ENCODE results near the gene SFTPD. TPM values are rescaled to one million over a fixed set of nuclear protein-coding genes. Genes with fewer than 3 reads are reported as not detected.
A peak's percentile ranks its signal among the peaks of the same experiment; 100 is the strongest.
"Not testable (repeated sequence)": the region's sequence is repeated elsewhere in the genome, so short reads cannot be mapped to it uniquely, and the experiment has no call there.

The SFTPD gene
- total RNA-seq, 2 experiments from 2014 or later = not detected

- Mint-ChIP-seq H3K27me3 (peaks cover 12% of the 10 kb centered on the region), H3K4me1 (peaks cover 15% of the 10 kb centered on the region)
- H3K27ac Mint-ChIP-seq; POLR2A ChIA-PET; DNase-seq; H3K36me3 Mint-ChIP-seq (ENCODE audit: low read depth); intact Hi-C loops (cut with DNase I, micrococcal nuclease); ATAC-seq; H3K4me3 Mint-ChIP-seq; H3K9me3 Mint-ChIP-seq (ENCODE audit: low read depth): not testable (repeated sequence)
- CTCF ChIA-PET = interaction anchor here (0.6 to 3.2 kb wide), 3 partner anchors 10 to 277 kb away, joined by 3 to 11 read pairs (median 3); no protein-coding TSS in a partner anchor
Observed at GRCh38 chr10:79915838-79916237, 33.1 kb downstream of the SFTPD start.

GRCh38 chr10:79914512-79914911 is 34.4 kb downstream of the SFTPD start:
- intact Hi-C loops (cut with DNase I, micrococcal nuclease); H3K4me3 Mint-ChIP-seq; H3K9me3 Mint-ChIP-seq (ENCODE audit: low read depth); ATAC-seq; H3K27ac Mint-ChIP-seq; DNase-seq; H3K36me3 Mint-ChIP-seq (ENCODE audit: low read depth); POLR2A ChIA-PET: not testable (repeated sequence)
- Mint-ChIP-seq H3K4me1 (peaks cover 15% of the 10 kb centered on the region), H3K27me3 (peaks cover 17% of the 10 kb centered on the region)
- CTCF ChIA-PET = interaction anchor here (0.6 kb wide), 1 partner anchor 384 kb away, joined by 5 read pairs; no protein-coding TSS in a partner anchor

- CTCF ChIA-PET = no interaction called here
- H3K27me3 Mint-ChIP-seq = peaks cover 32% of the 10 kb centered on the region
- H3K4me3 Mint-ChIP-seq = no peak overlapping the region
- H3K27ac Mint-ChIP-seq = no peak overlapping the region
- H3K36me3 Mint-ChIP-seq (ENCODE audit: low read depth) = no peaks in the 10 kb centered on the region
- peaks cover 5% of the 10 kb centered on the region for H3K4me1 Mint-ChIP-seq
- ATAC-seq = no peak
- POLR2A ChIA-PET = no interaction called here
- intact Hi-C loops (cut with DNase I, micrococcal nuclease) = no loop called here
- H3K9me3 Mint-ChIP-seq (ENCODE audit: low read depth) = no peaks in the 10 kb centered on the region
- no peak for DNase-seq
Observed at GRCh38 chr10:79910836-79911235, 38.1 kb downstream of the SFTPD start.

GRCh38 chr10:79910344-79910743 is 38.6 kb downstream of the SFTPD start:
- peaks cover 4% of the 10 kb centered on the region for H3K4me1 Mint-ChIP-seq
- POLR2A ChIA-PET = no interaction called here
- CTCF ChIA-PET = no interaction called here
- ATAC-seq = no peak
- no peak for DNase-seq
- no peaks in the 10 kb centered on the region for H3K9me3 Mint-ChIP-seq (ENCODE audit: low read depth)
- no peak overlapping the region for H3K4me3 Mint-ChIP-seq
- intact Hi-C loops (cut with DNase I, micrococcal nuclease) = no loop called here
- no peak overlapping the region for H3K27ac Mint-ChIP-seq
- H3K36me3 Mint-ChIP-seq (ENCODE audit: low read depth) = no peaks in the 10 kb centered on the region
- H3K27me3 Mint-ChIP-seq = peaks cover 34% of the 10 kb centered on the region

GRCh38 chr10:79905322-79906314 is 43.3 kb downstream of the SFTPD start:
- H3K27me3 Mint-ChIP-seq = peaks cover 49% of the 10 kb centered on the region
- DNase-seq = peak; percentile 35
- no peaks in the 10 kb centered on the region for H3K9me3 Mint-ChIP-seq (ENCODE audit: low read depth)
- ATAC-seq = peak; percentile 63
- ChIA-PET POLR2A (no interaction called here), CTCF (interaction anchor here (0.6 kb wide), 1 partner anchor 14 kb away, joined by 3 read pairs; no protein-coding TSS in a partner anchor)
- no peak overlapping the region for H3K27ac Mint-ChIP-seq
- intact Hi-C loops (cut with DNase I, micrococcal nuclease) = no loop called here
- no peaks in the 10 kb centered on the region for H3K36me3 Mint-ChIP-seq (ENCODE audit: low read depth)
- H3K4me3 Mint-ChIP-seq = peak overlapping the region; percentile 80
- H3K4me1 Mint-ChIP-seq = peaks cover 15% of the 10 kb centered on the region

GRCh38 chr10:79904671-79905321 is 44.1 kb downstream of the SFTPD start:
- Mint-ChIP-seq H3K9me3 (ENCODE audit: low read depth) (no peaks in the 10 kb centered on the region), H3K4me1 (peaks cover 15% of the 10 kb centered on the region), H3K27me3 (peaks cover 50% of the 10 kb centered on the region), H3K27ac (no peak overlapping the region), H3K4me3 (peak overlapping the region; percentile 80), H3K36me3 (ENCODE audit: low read depth) (no peaks in the 10 kb centered on the region)
- ATAC-seq (peak; percentile 90), DNase-seq (peak; percentile 74)
- ChIA-PET CTCF (interaction anchor here (0.6 kb wide), 1 partner anchor 15 kb away, joined by 3 read pairs; no protein-coding TSS in a partner anchor), POLR2A (no interaction called here)
- intact Hi-C loops (cut with DNase I, micrococcal nuclease) = no loop called here

- H3K27ac Mint-ChIP-seq; CTCF ChIA-PET; intact Hi-C loops (cut with DNase I, micrococcal nuclease): not testable (repeated sequence)
Observed at GRCh38 chr10:79901571-79901970, 47.3 kb downstream of the SFTPD start.

GRCh38 chr10:79898597-79899325 is 50.1 kb downstream of the SFTPD start:
- POLR2A ChIA-PET = no interaction called here
- Mint-ChIP-seq H3K4me1 (peaks cover under 1% of the 10 kb centered on the region), H3K4me3 (no peak overlapping the region), H3K27me3 (peaks cover 26% of the 10 kb centered on the region), H3K27ac (no peak overlapping the region), H3K9me3 (ENCODE audit: low read depth) (no peaks in the 10 kb centered on the region), H3K36me3 (ENCODE audit: low read depth) (no peaks in the 10 kb centered on the region)
- intact Hi-C loops (cut with DNase I, micrococcal nuclease) = no loop called here
- ATAC-seq (no peak), DNase-seq (no peak)
- CTCF ChIA-PET = no interaction called here

More at GRCh38 chr10:79901571-79901970, 47.3 kb downstream of the SFTPD start:
- POLR2A ChIA-PET; ATAC-seq; H3K9me3 Mint-ChIP-seq (ENCODE audit: low read depth); H3K36me3 Mint-ChIP-seq (ENCODE audit: low read depth); DNase-seq; H3K4me3 Mint-ChIP-seq: not testable (repeated sequence)
- H3K4me1 Mint-ChIP-seq = peaks cover 15% of the 10 kb centered on the region
- peaks cover 40% of the 10 kb centered on the region for H3K27me3 Mint-ChIP-seq

GRCh38 chr10:79892896-79893295 is 56.0 kb downstream of the SFTPD start:
- peaks cover 20% of the 10 kb centered on the region for H3K27me3 Mint-ChIP-seq
- H3K27ac Mint-ChIP-seq; intact Hi-C loops (cut with DNase I, micrococcal nuclease); H3K9me3 Mint-ChIP-seq (ENCODE audit: low read depth); ATAC-seq; H3K4me3 Mint-ChIP-seq; CTCF ChIA-PET; POLR2A ChIA-PET; DNase-seq; H3K4me1 Mint-ChIP-seq; H3K36me3 Mint-ChIP-seq (ENCODE audit: low read depth): not testable (repeated sequence)

- ChIA-PET CTCF (no interaction called here), POLR2A (no interaction called here)
- Mint-ChIP-seq H3K27me3 (peaks cover 27% of the 10 kb centered on the region), H3K36me3 (ENCODE audit: low read depth) (no peaks in the 10 kb centered on the region), H3K4me1 (no peaks in the 10 kb centered on the region), H3K27ac (no peak overlapping the region), H3K9me3 (ENCODE audit: low read depth) (no peaks in the 10 kb centered on the region), H3K4me3 (no peak overlapping the region)
- ATAC-seq = no peak
- no peak for DNase-seq
- intact Hi-C loops (cut with DNase I, micrococcal nuclease) = no loop called here
Observed at GRCh38 chr10:79890469-79890868, 58.4 kb downstream of the SFTPD start.

GRCh38 chr10:79888984-79889383 is 59.9 kb downstream of the SFTPD start:
- intact Hi-C loops (cut with DNase I, micrococcal nuclease); H3K27ac Mint-ChIP-seq; H3K4me3 Mint-ChIP-seq; H3K36me3 Mint-ChIP-seq (ENCODE audit: low read depth); H3K4me1 Mint-ChIP-seq; DNase-seq; POLR2A ChIA-PET; CTCF ChIA-PET; H3K9me3 Mint-ChIP-seq (ENCODE audit: low read depth): not testable (repeated sequence)
- ATAC-seq = peak; percentile 39
- H3K27me3 Mint-ChIP-seq = peaks cover 27% of the 10 kb centered on the region

Data from activated CD4-positive, alpha-beta T cell treated with anti-CD3 and anti-CD28 coated beads for 36 hours (primary cell).